Astrocyte (in vitro differentiated cells and primary cell): ENCODE results near the gene MMP17. TPM values are rescaled to one million over a fixed set of nuclear protein-coding genes. Genes with fewer than 3 reads are reported as not detected.
A peak's percentile ranks its signal among the peaks of the same experiment; 100 is the strongest.

Experiments used
- DNase-seq: peaks from one replicate; pipeline ENCODE4 v3.0.0-alpha.2; 2010; ENCODE audit warnings: low read depth
- FAIRE-seq: peaks from 2 replicates; lab custom pipeline; 2011; peaks lifted over from hg19 to GRCh38; lab: Jason Lieb, UNC
- H2AFZ ChIP-seq: 2 replicates; pipeline ENCODE4 v1.6.0; 2012; ENCODE audit warnings: low read depth, low read length, inconsistent platforms
- H3K27ac ChIP-seq: 2 replicates; pipeline ENCODE4 v1.5.1; 2011; ENCODE audit warnings: low read depth, low read length, inconsistent platforms
- H3K27me3 ChIP-seq: 2 replicates; pipeline ENCODE4 v1.6.0; 2011; ENCODE audit warnings: low read length, inconsistent platforms; ENCODE audit not compliant: insufficient read depth
- H3K36me3 ChIP-seq: 2 replicates; pipeline ENCODE4 v1.5.1; 2011; ENCODE audit warnings: low read length, inconsistent platforms; ENCODE audit not compliant: insufficient read depth
- H3K4me1 ChIP-seq: 2 replicates; pipeline ENCODE4 v1.5.1; 2011; ENCODE audit warnings: low read length, inconsistent platforms; ENCODE audit not compliant: insufficient read depth
- H3K4me2 ChIP-seq: 2 replicates; pipeline ENCODE4 v1.6.0; 2012; ENCODE audit warnings: low read length, inconsistent platforms
- H3K4me3 ChIP-seq: 2 replicates; pipeline ENCODE4 v1.5.1; 2011; ENCODE audit warnings: low read depth, mild to moderate bottlenecking, low read length, inconsistent platforms; ENCODE audit not compliant: insufficient read depth
- H3K79me2 ChIP-seq: 2 replicates; pipeline ENCODE4 v1.6.0; 2012; ENCODE audit warnings: mild to moderate bottlenecking, low read length, inconsistent platforms; ENCODE audit not compliant: insufficient read depth
- H3K9ac ChIP-seq: 2 replicates; pipeline ENCODE4 v1.6.0; 2012; ENCODE audit warnings: mild to moderate bottlenecking, low read length, inconsistent platforms
- H3K9me3 ChIP-seq: 2 replicates; pipeline ENCODE4 v1.5.1; 2012; ENCODE audit warnings: low read depth, mild to moderate bottlenecking, low read length, inconsistent platforms; ENCODE audit not compliant: insufficient read depth
- H4K20me1 ChIP-seq: 2 replicates; pipeline ENCODE4 v1.6.0; 2012; ENCODE audit warnings: low read length, inconsistent platforms; ENCODE audit not compliant: insufficient read depth
- H3K27ac Mint-ChIP-seq: one replicate; pipeline ENCODE4 v1.8.0; 2021; ENCODE audit warnings: mild to moderate bottlenecking, mixed read lengths; ENCODE audit not compliant: unreplicated experiment
- H3K27me3 Mint-ChIP-seq: one replicate; pipeline ENCODE4 v1.8.0; 2021; ENCODE audit warnings: low read depth, mixed read lengths; ENCODE audit not compliant: unreplicated experiment
- H3K36me3 Mint-ChIP-seq: one replicate; pipeline ENCODE4 v1.8.0; 2021; ENCODE audit warnings: low read depth, mixed read lengths; ENCODE audit not compliant: unreplicated experiment
- H3K4me1 Mint-ChIP-seq: one replicate; pipeline ENCODE4 v1.8.0; 2021; ENCODE audit warnings: low read depth, mixed read lengths; ENCODE audit not compliant: unreplicated experiment
- H3K4me3 Mint-ChIP-seq: one replicate; pipeline ENCODE4 v1.8.0; 2021; ENCODE audit warnings: mild to moderate bottlenecking, moderate library complexity, mixed read lengths; ENCODE audit not compliant: unreplicated experiment
- H3K9me3 Mint-ChIP-seq: one replicate; pipeline ENCODE4 v1.8.0; 2021; ENCODE audit warnings: mild to moderate bottlenecking, mixed read lengths; ENCODE audit not compliant: unreplicated experiment
- CTCF ChIP-seq: IDR thresholded peaks from 2 replicates; pipeline ENCODE4 v1.5.1; 2011; ENCODE audit warnings: low read depth, mild to moderate bottlenecking, inconsistent platforms, low read length, moderate library complexity; ENCODE audit not compliant: insufficient read depth
- EZH2 ChIP-seq: IDR thresholded peaks from 2 replicates; pipeline ENCODE4 v1.6.1; 2012; ENCODE audit warnings: mild to moderate bottlenecking, low read length, inconsistent platforms; ENCODE audit not compliant: insufficient read depth
- total RNA-seq: library from RNA; stranded (reverse); gene quantifications from 2 replicates; pipeline ENCODE4 v1.2.1, GENCODE V29; 2021

The MMP17 gene
- total RNA-seq, 1 donor from 2014 or later, result 8.4 TPM

- Histone ChIP-seq H3K79me2 (no peaks in the 10 kb centered on the region), H4K20me1 (peaks cover 22% of the 10 kb centered on the region), H3K4me2 (peak overlapping the region; percentile 94), H2AFZ (peak overlapping the region; percentile 69), H3K9me3 (no peaks in the 10 kb centered on the region), H3K36me3 (no peaks in the 10 kb centered on the region), H3K4me1 (peaks cover 28% of the 10 kb centered on the region), H3K9ac (peak overlapping the region; percentile 73), H3K27me3 (no peaks in the 10 kb centered on the region), H3K4me3 (peak overlapping the region; percentile 56), H3K27ac (no peak overlapping the region)
- H3K36me3 Mint-ChIP-seq, result no peaks in the 10 kb centered on the region
- H3K9me3 Mint-ChIP-seq, result no peaks in the 10 kb centered on the region
- H3K27ac Mint-ChIP-seq, result no peak overlapping the region
- peaks cover 29% of the 10 kb centered on the region for H3K27me3 Mint-ChIP-seq
- no peaks in the 10 kb centered on the region for H3K4me1 Mint-ChIP-seq
- peak overlapping the region; percentile 76 for H3K4me3 Mint-ChIP-seq
- FAIRE-seq, result no peak
- DNase-seq, result no peak
- TF ChIP-seq EZH2 (no peak), CTCF (no peak)
Measured at GRCh38 chr12:131828671-131829355, 620 bp downstream of the MMP17 start.

GRCh38 chr12:131829356-131829747 is 1.2 kb downstream of the MMP17 start:
- Mint-ChIP-seq H3K27ac (no peak overlapping the region), H3K4me1 (no peaks in the 10 kb centered on the region), H3K4me3 (peak overlapping the region; percentile 76), H3K9me3 (no peaks in the 10 kb centered on the region), H3K36me3 (no peaks in the 10 kb centered on the region), H3K27me3 (peaks cover 29% of the 10 kb centered on the region)
- Histone ChIP-seq H3K4me1 (peaks cover 28% of the 10 kb centered on the region), H2AFZ (peak overlapping the region; percentile 69), H3K36me3 (no peaks in the 10 kb centered on the region), H3K27me3 (no peaks in the 10 kb centered on the region), H3K79me2 (no peaks in the 10 kb centered on the region), H3K4me3 (peak overlapping the region; percentile 56), H3K9me3 (no peaks in the 10 kb centered on the region), H4K20me1 (peaks cover 22% of the 10 kb centered on the region), H3K27ac (no peak overlapping the region), H3K9ac (peak overlapping the region; percentile 73), H3K4me2 (peak overlapping the region; percentile 94)
- DNase-seq (no peak), FAIRE-seq (no peak)
- TF ChIP-seq EZH2 (no peak), CTCF (no peak)

GRCh38 chr12:131829791-131830334 is 1.7 kb downstream of the MMP17 start:
- no peak for TF ChIP-seq EZH2
- TF ChIP-seq CTCF, result no peak
- Mint-ChIP-seq H3K36me3 (no peaks in the 10 kb centered on the region), H3K9me3 (no peaks in the 10 kb centered on the region), H3K27ac (no peak overlapping the region), H3K27me3 (peaks cover 26% of the 10 kb centered on the region), H3K4me1 (no peaks in the 10 kb centered on the region), H3K4me3 (no peak overlapping the region)
- Histone ChIP-seq H4K20me1 (peaks cover 22% of the 10 kb centered on the region), H3K9ac (peak overlapping the region; percentile 73), H3K9me3 (no peaks in the 10 kb centered on the region), H3K4me3 (peak overlapping the region; percentile 65), H3K4me2 (peak overlapping the region; percentile 94), H3K4me1 (peaks cover 28% of the 10 kb centered on the region), H2AFZ (peak overlapping the region; percentile 75), H3K27me3 (no peaks in the 10 kb centered on the region), H3K36me3 (no peaks in the 10 kb centered on the region), H3K79me2 (no peaks in the 10 kb centered on the region), H3K27ac (no peak overlapping the region)
- DNase-seq (no peak), FAIRE-seq (no peak)
